Trophoblast cell (in vitro differentiated cells and primary cell): ENCODE measurements around the gene TOLLIP.

Source experiments
- DNase-seq, 2 donors: peaks; one replicate each; pipeline ENCODE4 v3.0.0-alpha.2; 2016
- H2AFZ ChIP-seq: 2 replicates; pipeline ENCODE4 v1.6.1; 2013; ENCODE audit warnings: low read length, moderate library complexity, mild to moderate bottlenecking; ENCODE audit not compliant: insufficient read depth, poor library complexity
- H2AK5ac ChIP-seq: 2 replicates; pipeline ENCODE4 v1.6.1; 2013; ENCODE audit warnings: mild to moderate bottlenecking, low read length
- H2BK120ac ChIP-seq: 2 replicates; pipeline ENCODE4 v1.6.1; 2013; ENCODE audit warnings: low read length, mild to moderate bottlenecking, moderate library complexity; ENCODE audit not compliant: insufficient read depth, poor library complexity
- H2BK12ac ChIP-seq: 2 replicates; pipeline ENCODE4 v1.6.1; 2013; ENCODE audit warnings: mild to moderate bottlenecking, low read length, moderate library complexity
- H2BK5ac ChIP-seq: 2 replicates; pipeline ENCODE4 v1.6.1; 2013; ENCODE audit warnings: low read length, low read depth, moderate library complexity, mild to moderate bottlenecking; ENCODE audit not compliant: poor library complexity
- H3K14ac ChIP-seq: 2 replicates; pipeline ENCODE4 v1.6.1; 2013; ENCODE audit warnings: mild to moderate bottlenecking, low read length
- H3K18ac ChIP-seq: 2 replicates; pipeline ENCODE4 v1.6.1; 2013; ENCODE audit warnings: mild to moderate bottlenecking, low read length
- H3K23ac ChIP-seq: 2 replicates; pipeline ENCODE4 v1.6.1; 2013; ENCODE audit warnings: low read length
- H3K27ac ChIP-seq: 2 replicates; pipeline ENCODE4 v1.5.1; 2013; ENCODE audit warnings: low read depth, mild to moderate bottlenecking, inconsistent platforms, low read length, moderate library complexity
- H3K27me3 ChIP-seq: 2 replicates; pipeline ENCODE4 v1.6.1; 2013; ENCODE audit warnings: inconsistent platforms, mild to moderate bottlenecking, low read length, moderate library complexity; ENCODE audit not compliant: insufficient read depth
- H3K36me3 ChIP-seq, 2 experiments: 1 replicate in 1 of 2; 2 replicates in 1 of 2; pipeline ENCODE4 v1.6.1; 2013; ENCODE audit warnings: low read length in 2 of 2, mild to moderate bottlenecking in 2 of 2, moderate library complexity in 1 of 2; ENCODE audit not compliant: insufficient read depth in 2 of 2, control insufficient read depth in 1 of 2
- H3K4ac ChIP-seq: 2 replicates; pipeline ENCODE4 v1.6.1; 2013; ENCODE audit warnings: low read depth, mild to moderate bottlenecking, low read length, moderate library complexity
- H3K4me1 ChIP-seq, 2 experiments: 1 replicate in 1 of 2; 2 replicates in 1 of 2; pipeline ENCODE4 v1.6.1; 2013; ENCODE audit warnings: low read length in 2 of 2, mild to moderate bottlenecking in 2 of 2, moderate library complexity in 1 of 2; ENCODE audit not compliant: insufficient read depth in 2 of 2, control insufficient read depth in 1 of 2
- H3K4me2 ChIP-seq: 2 replicates; pipeline ENCODE4 v1.6.1; 2013; ENCODE audit warnings: inconsistent platforms, mild to moderate bottlenecking, low read length, moderate library complexity
- H3K4me3 ChIP-seq: 2 replicates; pipeline ENCODE4 v1.5.1; 2013; ENCODE audit warnings: mild to moderate bottlenecking, low read depth, low read length, inconsistent platforms
- H3K79me1 ChIP-seq: one replicate; pipeline ENCODE4 v1.6.1; 2013; ENCODE audit warnings: low read length
- H3K79me2 ChIP-seq: 2 replicates; pipeline ENCODE4 v1.6.1; 2013; ENCODE audit warnings: low read length, mild to moderate bottlenecking; ENCODE audit not compliant: control insufficient read depth, insufficient read depth, poor library complexity
- H3K9ac ChIP-seq: 2 replicates; pipeline ENCODE4 v1.6.1; 2013; ENCODE audit warnings: mild to moderate bottlenecking, low read length
- H3K9me3 ChIP-seq: 2 replicates; pipeline ENCODE4 v1.6.1; 2013; ENCODE audit warnings: low read depth, mild to moderate bottlenecking, control low read depth, inconsistent platforms, low read length; ENCODE audit not compliant: insufficient read depth
- H4K12ac ChIP-seq: 2 replicates; pipeline ENCODE4 v1.6.1; 2013; ENCODE audit warnings: low read depth, mild to moderate bottlenecking, low read length, moderate library complexity
- H4K8ac ChIP-seq: 2 replicates; pipeline ENCODE4 v1.6.1; 2013; ENCODE audit warnings: low read depth, mild to moderate bottlenecking, low read length, moderate library complexity
- H4K91ac ChIP-seq: one replicate; pipeline ENCODE4 v1.6.1; 2013; ENCODE audit warnings: low read depth, mild to moderate bottlenecking, low read length, moderate library complexity
- WGBS: extraction: QIAGEN DNeasy Blood & Tissue Kit; methylation state at CpG from one replicate; pipeline ENCODE4 v1.1.7; 2013; ENCODE audit warnings: missing lambda C conversion rate; ENCODE audit not compliant: insufficient read length, insufficient coverage; ENCODE audit errors: extremely low coverage; 5-methylcytosine and 5-hydroxymethylcytosine counted together

The TOLLIP gene

DNA sequence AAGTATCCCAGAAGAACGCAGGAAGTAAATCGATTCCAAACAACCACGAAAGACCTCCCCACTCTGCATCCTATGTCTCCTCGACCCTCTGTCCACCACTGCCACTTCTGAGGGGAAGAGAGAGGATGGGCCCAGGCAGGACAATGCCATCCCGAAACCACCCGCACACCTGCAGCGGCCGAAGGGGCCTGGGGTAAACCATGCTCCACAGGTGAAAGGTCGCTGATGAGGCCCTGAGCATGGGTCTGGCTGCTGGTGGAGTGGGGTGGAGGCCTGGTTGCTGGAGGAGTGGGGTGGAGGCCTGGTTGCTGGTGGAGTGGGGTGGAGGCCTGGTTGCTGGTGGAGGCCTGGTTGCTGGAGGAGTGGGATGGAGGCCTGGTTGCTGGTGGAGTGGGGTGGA lies 13.1 kb downstream of the TOLLIP start:
- WGBS = no CpG with 5 or more reads among the region's 9 CpGs
- no peak overlapping the region for H3K14ac ChIP-seq
- DNase-seq = no peak
- no peak overlapping the region for H3K4ac ChIP-seq
- H3K36me3 ChIP-seq = peaks cover 49 to 54% of the 10 kb centered on the region in 2 experiments
- H4K8ac ChIP-seq = no peak overlapping the region
- H3K23ac ChIP-seq = no peak overlapping the region
- no peak overlapping the region for H2AK5ac ChIP-seq
- peaks cover 4% of the 10 kb centered on the region for H3K9me3 ChIP-seq
- H3K27me3 ChIP-seq = no peaks in the 10 kb centered on the region
- H3K4me2 ChIP-seq = no peak overlapping the region
- H2AFZ ChIP-seq = no peak overlapping the region
- H2BK120ac ChIP-seq = no peak overlapping the region
- no peak overlapping the region for H2BK12ac ChIP-seq
- H3K4me3 ChIP-seq = no peak overlapping the region
- H3K79me1 ChIP-seq = no peaks in the 10 kb centered on the region
- H3K9ac ChIP-seq = no peak overlapping the region
- H3K4me1 ChIP-seq = peaks cover 6% of the 10 kb centered on the region in 2 experiments
- peaks cover 5% of the 10 kb centered on the region for H3K79me2 ChIP-seq
- H3K18ac ChIP-seq = no peak overlapping the region
- H4K91ac ChIP-seq = no peak overlapping the region
- H4K12ac ChIP-seq = no peak overlapping the region
- H2BK5ac ChIP-seq = no peak overlapping the region
- H3K27ac ChIP-seq = no peak overlapping the region

- Histone ChIP-seq H4K12ac (no peak overlapping the region), H3K79me1 (no peaks in the 10 kb centered on the region), H3K14ac (no peak overlapping the region), H4K91ac (no peak overlapping the region), H3K18ac (peak overlapping the region; percentile 19), H3K4me3 (peak overlapping the region; percentile 27), H3K27me3 (no peaks in the 10 kb centered on the region), H3K9ac (no peak overlapping the region), H2BK5ac (no peak overlapping the region), H3K23ac (no peak overlapping the region), H3K4ac (no peak overlapping the region), H2AFZ (no peak overlapping the region), H3K9me3 (peaks cover 4% of the 10 kb centered on the region), H3K4me1 (peaks cover 6% of the 10 kb centered on the region in 2 experiments), H3K4me2 (no peak overlapping the region), H4K8ac (no peak overlapping the region), H2AK5ac (no peak overlapping the region), H3K79me2 (peaks cover 5% of the 10 kb centered on the region), H3K36me3 (peaks cover 56 to 60% of the 10 kb centered on the region in 2 experiments), H2BK120ac (no peak overlapping the region), H2BK12ac (no peak overlapping the region), H3K27ac (no peak overlapping the region)
- DNase-seq = no peak
- whole genome bisulfite sequencing = no CpG with 5 or more reads among the region's 23 CpGs
These were observed 13.8 kb downstream of the TOLLIP start for GRCh38 chr11:1295591-1295990.

- Histone ChIP-seq H2BK120ac (no peak overlapping the region), H3K23ac (no peak overlapping the region), H3K79me1 (no peaks in the 10 kb centered on the region), H2BK5ac (no peak overlapping the region), H3K36me3 (peaks cover 61 to 63% of the 10 kb centered on the region in 2 experiments), H2AK5ac (no peak overlapping the region), H3K79me2 (peaks cover 5% of the 10 kb centered on the region), H3K4me3 (no peak overlapping the region), H3K14ac (no peak overlapping the region), H4K12ac (no peak overlapping the region), H3K27ac (no peak overlapping the region), H2AFZ (no peak overlapping the region), H3K4me2 (no peak overlapping the region), H3K9me3 (peaks cover 4% of the 10 kb centered on the region), H3K9ac (no peak overlapping the region), H2BK12ac (no peak overlapping the region), H3K27me3 (no peaks in the 10 kb centered on the region), H4K91ac (no peak overlapping the region), H3K18ac (no peak overlapping the region), H3K4ac (no peak overlapping the region), H3K4me1 (peaks cover 6% of the 10 kb centered on the region in 2 experiments), H4K8ac (no peak overlapping the region)
- WGBS = no CpG with 5 or more reads among the region's 22 CpGs
- no peak for DNase-seq
These were observed 14.3 kb downstream of the TOLLIP start for GRCh38 chr11:1295086-1295485.

GRCh38 chr11:1293619-1294015 lies 15.8 kb downstream of the TOLLIP start:
- H3K27ac ChIP-seq = no peak overlapping the region
- no peak overlapping the region for H4K91ac ChIP-seq
- no peaks in the 10 kb centered on the region for H3K79me1 ChIP-seq
- peaks cover 1% of the 10 kb centered on the region for H3K79me2 ChIP-seq
- WGBS = no CpG with 5 or more reads among the region's 13 CpGs
- H2BK120ac ChIP-seq = no peak overlapping the region
- H2AK5ac ChIP-seq = no peak overlapping the region
- no peak overlapping the region for H3K4ac ChIP-seq
- no peak overlapping the region for H3K4me2 ChIP-seq
- H3K9ac ChIP-seq = no peak overlapping the region
- H3K14ac ChIP-seq = no peak overlapping the region
- peaks cover 75 to 76% of the 10 kb centered on the region in 2 experiments for H3K36me3 ChIP-seq
- no peak for DNase-seq
- no peak overlapping the region for H3K18ac ChIP-seq
- no peak overlapping the region for H2BK12ac ChIP-seq
- peaks cover 0 to under 1% of the 10 kb centered on the region in 2 experiments for H3K4me1 ChIP-seq
- H3K27me3 ChIP-seq = no peaks in the 10 kb centered on the region
- peak overlapping the region; percentile 37 for H3K4me3 ChIP-seq
- H4K8ac ChIP-seq = no peak overlapping the region
- H2AFZ ChIP-seq = no peak overlapping the region
- no peak overlapping the region for H4K12ac ChIP-seq
- H3K9me3 ChIP-seq = peaks cover 4% of the 10 kb centered on the region
- H3K23ac ChIP-seq = no peak overlapping the region
- no peak overlapping the region for H2BK5ac ChIP-seq
